ENCODE data around the gene TTLL12.

The TTLL12 gene

GRCh38 chr22:43213051-43213450 lies 26.1 kb upstream of the TTLL12 start:
- no peak for DNase-seq

- DNase-seq, result no peak
Measured at GRCh38 chr22:43212434-43212952, 25.6 kb upstream of the TTLL12 start.

GRCh38 chr22:43211941-43212433 lies 25.1 kb upstream of the TTLL12 start:
- no peak for DNase-seq

- no peak for DNase-seq
Measured at GRCh38 chr22:43210631-43211515, 23.9 kb upstream of the TTLL12 start.

GRCh38 chr22:43209971-43210370 lies 23.0 kb upstream of the TTLL12 start:
- DNase-seq, result no peak

GRCh38 chr22:43209523-43209890 lies 22.6 kb upstream of the TTLL12 start:
- no peak for DNase-seq

- no peak for DNase-seq
Measured at GRCh38 chr22:43208703-43209522, 22.0 kb upstream of the TTLL12 start.

GRCh38 chr22:43207849-43208702 lies 21.1 kb upstream of the TTLL12 start:
- DNase-seq, result no peak

GRCh38 chr22:43207386-43207785 lies 20.5 kb upstream of the TTLL12 start:
- no peak for DNase-seq

- DNase-seq, result no peak
Measured at GRCh38 chr22:43206509-43207161, 19.7 kb upstream of the TTLL12 start.

- no peak for DNase-seq
Measured at GRCh38 chr22:43205748-43206508, 19.0 kb upstream of the TTLL12 start.

- no peak for DNase-seq
Measured at GRCh38 chr22:43205261-43205691, 18.3 kb upstream of the TTLL12 start.

GRCh38 chr22:43203471-43203981 lies 16.6 kb upstream of the TTLL12 start:
- DNase-seq, result no peak

GRCh38 chr22:43202756-43203410 lies 15.9 kb upstream of the TTLL12 start:
- no peak for DNase-seq

- DNase-seq, result no peak
Measured at GRCh38 chr22:43202326-43202725, 15.4 kb upstream of the TTLL12 start.

- no peak for DNase-seq
Measured at GRCh38 chr22:43201486-43202219, 14.7 kb upstream of the TTLL12 start.

GRCh38 chr22:43200555-43200954 lies 13.6 kb upstream of the TTLL12 start:
- no peak for DNase-seq

- DNase-seq, result no peak
Measured at GRCh38 chr22:43200031-43200430, 13.1 kb upstream of the TTLL12 start.

GRCh38 chr22:43199541-43199940 lies 12.6 kb upstream of the TTLL12 start:
- no peak for DNase-seq

- DNase-seq, result no peak
Measured at GRCh38 chr22:43198936-43199335, 12.0 kb upstream of the TTLL12 start.

All from SW 1271 (cell line).